IPS DF 6.9 (cell line): ENCODE data around the gene MIDN.

Source experiments
- DNase-seq: peaks from one replicate; pipeline ENCODE4 v3.0.0-alpha.2; 2013; ENCODE audit warnings: low read depth, low spot score
- H3K27ac ChIP-seq: one replicate; pipeline ENCODE4 v1.5.1; 2013; ENCODE audit warnings: low read length, control low read depth
- H3K27me3 ChIP-seq: 2 replicates; pipeline ENCODE4 v1.6.1; 2013; ENCODE audit warnings: mild to moderate bottlenecking, low read length; ENCODE audit not compliant: control insufficient read depth, insufficient read depth
- H3K36me3 ChIP-seq: 2 replicates; pipeline ENCODE4 v1.6.1; 2013; ENCODE audit warnings: low read length; ENCODE audit not compliant: control insufficient read depth, insufficient read depth
- H3K4me1 ChIP-seq: 2 replicates; pipeline ENCODE4 v1.6.1; 2013; ENCODE audit warnings: low read length; ENCODE audit not compliant: control insufficient read depth, insufficient read depth
- H3K4me3 ChIP-seq: 2 replicates; pipeline ENCODE4 v1.5.1; 2013; ENCODE audit warnings: mild to moderate bottlenecking, low read length
- H3K9me3 ChIP-seq: 2 replicates; pipeline ENCODE4 v1.6.1; 2013; ENCODE audit warnings: low read length, inconsistent platforms; ENCODE audit not compliant: control insufficient read depth, insufficient read depth
- WGBS: extraction: QIAGEN DNeasy Blood & Tissue Kit; methylation state at CpG from one replicate; pipeline ENCODE4 v1.1.7; 2013; ENCODE audit warnings: mixed read lengths, missing lambda C conversion rate; ENCODE audit not compliant: insufficient read length, insufficient coverage; 5-methylcytosine and 5-hydroxymethylcytosine counted together

MIDN gene

DNA sequence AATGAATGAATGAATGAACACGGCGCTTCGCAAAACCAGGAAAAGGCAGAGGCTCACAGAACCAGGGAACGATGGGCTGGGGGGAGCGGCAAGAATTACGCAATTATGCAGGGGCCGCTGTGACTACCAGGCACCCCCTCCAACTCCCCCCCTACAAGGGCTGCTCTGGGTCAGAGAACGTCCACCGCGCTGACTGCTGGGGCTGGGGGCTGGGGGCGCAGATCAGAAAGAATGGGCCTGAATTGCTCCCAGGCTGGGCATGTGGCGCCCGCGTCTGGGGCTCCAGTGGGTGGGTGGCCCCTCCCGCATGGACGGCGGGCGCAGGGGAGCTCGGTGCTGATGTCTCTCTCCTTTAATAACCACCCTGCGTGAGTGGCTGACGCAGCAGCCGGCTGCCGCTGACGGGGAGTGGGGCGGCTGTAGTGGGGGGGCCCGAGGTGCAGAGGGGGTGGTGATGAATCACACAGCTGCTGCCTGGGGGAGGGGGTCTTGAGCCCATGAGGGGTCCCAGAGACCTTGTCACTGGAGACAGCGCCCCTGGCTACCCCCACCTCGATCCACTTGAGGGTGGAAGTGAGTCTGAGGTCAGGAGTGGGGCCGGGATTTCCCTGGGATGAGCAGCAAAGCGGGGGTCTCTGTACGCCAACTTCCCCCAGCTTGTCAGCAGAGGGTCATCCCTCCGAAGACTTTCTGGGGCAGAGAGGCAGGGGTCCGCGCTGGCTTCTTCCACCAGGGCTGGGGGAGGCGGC lies 19.3 kb downstream of the MIDN start:
- no peak for DNase-seq
- no peak overlapping the region for H3K27ac ChIP-seq
- peak overlapping the region; percentile 51; the same call in 1 of the 2 replicates for H3K4me3 ChIP-seq
- peaks cover 17% of the 10 kb centered on the region for H3K36me3 ChIP-seq
- H3K4me1 ChIP-seq: peaks cover 17% of the 10 kb centered on the region
- no peaks in the 10 kb centered on the region for H3K9me3 ChIP-seq
- WGBS: no CpG with 5 or more reads among the region's 35 CpGs
- H3K27me3 ChIP-seq: no peaks in the 10 kb centered on the region

DNA sequence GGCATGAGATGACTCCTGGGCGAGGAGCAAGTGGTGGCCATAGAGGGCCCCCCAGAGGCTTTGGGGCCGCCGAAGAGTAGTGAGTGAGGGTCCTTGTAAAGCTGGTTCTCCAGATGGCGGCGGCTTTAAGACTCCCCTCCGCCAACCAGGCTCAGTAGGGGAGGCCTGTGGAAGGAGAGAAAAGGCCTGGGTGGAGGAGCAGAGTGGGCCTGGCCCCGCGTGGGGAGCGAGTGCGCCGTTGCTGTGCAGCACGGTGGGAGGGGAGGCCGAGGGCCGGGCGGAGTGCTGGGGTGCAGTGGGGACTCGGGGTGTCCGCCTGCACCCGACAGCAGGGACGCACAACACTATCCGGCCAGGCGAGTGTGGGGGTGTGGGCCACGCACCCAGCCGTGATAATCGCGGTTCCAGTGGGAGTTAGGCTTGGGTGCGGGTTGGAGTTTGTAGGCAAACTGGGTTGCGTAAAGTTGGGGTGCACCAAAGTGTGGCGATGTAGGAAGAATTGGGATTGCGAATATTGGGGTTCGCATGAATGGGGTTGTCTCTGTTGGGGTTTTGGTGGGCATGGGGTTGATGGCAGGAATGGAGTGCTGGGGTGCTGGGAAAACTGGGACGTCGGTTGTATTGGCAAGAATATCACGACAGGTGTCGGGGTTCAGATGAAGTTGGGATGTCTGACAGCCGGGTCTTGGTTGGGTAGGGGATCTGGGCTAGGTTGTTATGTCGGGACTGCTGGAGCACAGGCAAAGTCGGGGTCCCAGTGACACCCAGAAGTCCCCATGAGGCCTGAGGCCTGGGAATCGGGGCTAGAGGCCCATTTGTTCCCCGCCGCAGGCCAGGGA lies 20.1 kb downstream of the MIDN start:
- peaks cover 14% of the 10 kb centered on the region for H3K4me1 ChIP-seq
- H3K4me3 ChIP-seq: no peak overlapping the region
- 100% methylated on average over 5 of the region's 40 CpGs for WGBS
- H3K9me3 ChIP-seq: no peaks in the 10 kb centered on the region
- H3K36me3 ChIP-seq: peaks cover 25% of the 10 kb centered on the region
- no peaks in the 10 kb centered on the region for H3K27me3 ChIP-seq
- DNase-seq: no peak
- no peak overlapping the region for H3K27ac ChIP-seq

DNA sequence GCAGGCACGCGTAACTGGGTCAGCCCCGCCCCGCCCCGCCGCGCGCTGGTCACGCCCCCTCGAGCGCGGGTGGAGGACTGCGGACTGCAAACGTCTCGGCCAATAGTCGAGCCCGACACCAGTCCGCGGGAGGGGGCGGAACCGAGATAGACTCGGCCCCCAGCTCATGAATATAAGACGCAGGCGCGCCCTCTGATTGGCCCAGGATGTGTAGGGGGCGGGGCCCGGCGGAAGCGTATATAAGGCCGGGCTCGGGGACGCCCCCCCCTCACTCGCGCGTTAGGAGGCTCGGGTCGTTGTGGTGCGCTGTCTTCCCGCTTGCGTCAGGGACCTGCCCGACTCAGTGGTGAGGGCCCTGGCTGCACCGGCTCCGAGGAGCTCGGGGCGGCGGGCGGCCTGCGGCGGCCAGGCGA lies 20.7 kb downstream of the MIDN start, which contains the start of gene CIRBP:
TSS of gene CIRBP (plus strand) at position 268 of the 413 bp plus-strand sequence. CDS start 1,602 bp downstream, outside the sequence.
- WGBS: no CpG with 5 or more reads among the region's 50 CpGs
- Histone ChIP-seq H3K36me3 (peaks cover 32% of the 10 kb centered on the region), H3K4me1 (peaks cover 14% of the 10 kb centered on the region), H3K4me3 (peak within 1 kb of the TSS; percentile 79), H3K27me3 (no peaks in the 10 kb centered on the region), H3K9me3 (no peaks in the 10 kb centered on the region), H3K27ac (no peak within 1 kb of the TSS)
- DNase-seq: no peak

DNA sequence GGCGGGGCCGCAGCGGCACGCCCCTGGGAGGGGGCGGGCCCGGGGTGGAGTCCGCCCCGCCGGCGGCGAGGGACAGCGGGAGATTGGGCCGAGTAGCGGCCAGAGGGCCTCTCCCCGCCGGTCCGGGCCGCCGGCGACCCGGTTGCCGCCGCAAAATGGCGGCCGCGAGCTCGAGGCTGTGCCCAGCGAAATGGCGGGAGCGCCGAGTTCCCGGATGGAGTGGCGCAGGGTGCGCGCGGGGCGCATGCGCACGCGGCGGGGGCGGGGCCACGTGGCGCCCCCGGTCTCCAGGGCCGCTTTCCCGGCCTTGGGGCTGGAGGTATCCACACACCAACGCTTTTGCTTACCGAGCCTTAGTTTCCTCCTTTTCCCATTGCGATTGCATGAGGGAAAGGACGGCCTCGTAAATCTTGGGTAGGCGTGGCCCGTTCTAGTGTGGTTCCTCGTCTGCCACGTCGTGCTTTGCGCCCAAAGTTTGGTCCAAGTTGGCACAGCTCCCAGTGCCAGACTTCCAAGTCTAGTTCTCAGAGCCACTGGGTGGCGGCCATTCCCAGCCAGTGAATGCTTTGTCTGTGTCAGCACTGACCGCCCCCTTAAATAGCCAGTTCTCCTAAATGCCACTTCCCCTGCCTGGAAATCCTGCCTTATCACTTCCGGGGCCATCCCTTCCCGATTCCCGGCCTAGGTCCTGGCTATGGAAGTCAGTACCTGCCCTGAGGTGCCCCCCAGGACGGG lies 21.3 kb downstream of the MIDN start:
- peaks cover 14% of the 10 kb centered on the region for H3K4me1 ChIP-seq
- H3K27me3 ChIP-seq: no peaks in the 10 kb centered on the region
- peaks cover 37% of the 10 kb centered on the region for H3K36me3 ChIP-seq
- H3K27ac ChIP-seq: no peak overlapping the region
- WGBS: no CpG with 5 or more reads among the region's 64 CpGs
- peak overlapping the region; percentile 79 for H3K4me3 ChIP-seq
- H3K9me3 ChIP-seq: no peaks in the 10 kb centered on the region
- no peak for DNase-seq

DNA sequence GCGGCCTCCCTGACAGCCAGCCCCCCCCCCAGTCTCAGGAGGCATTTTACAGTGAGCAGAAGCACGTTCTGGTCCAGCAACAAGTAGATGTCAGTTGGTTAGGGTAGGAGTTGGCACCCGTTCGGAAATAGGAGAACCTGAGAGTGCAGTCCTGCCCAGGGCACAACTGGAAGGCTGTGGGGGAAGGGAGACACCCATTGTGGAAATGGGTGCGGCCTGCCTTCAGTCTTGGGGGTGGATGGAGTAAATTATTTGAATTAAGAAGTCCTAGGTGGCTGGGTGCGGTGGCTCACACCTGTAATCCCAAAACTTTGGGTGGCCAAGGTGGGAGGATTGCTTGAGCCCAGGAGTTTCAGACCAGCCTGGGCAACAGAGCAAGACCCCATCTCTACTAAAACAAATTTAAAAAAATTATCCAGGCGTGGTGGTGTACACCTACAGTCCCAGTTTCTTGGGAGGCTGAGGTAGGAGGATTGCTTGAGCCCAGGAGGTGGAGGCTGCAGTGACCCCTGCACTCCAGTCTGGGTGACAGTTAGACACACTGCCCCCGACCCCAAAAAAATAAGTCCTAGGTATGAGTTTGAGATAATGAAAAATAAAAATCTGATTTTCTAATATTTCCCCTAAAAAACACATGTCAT lies 21.9 kb downstream of the MIDN start:
- DNase-seq: no peak
- H3K27ac ChIP-seq: no peak overlapping the region
- peaks cover 10% of the 10 kb centered on the region; the same call in 1 of the 2 replicates for H3K4me1 ChIP-seq
- peaks cover 40% of the 10 kb centered on the region for H3K36me3 ChIP-seq
- peak overlapping the region; percentile 79; the same call in 1 of the 2 replicates for H3K4me3 ChIP-seq
- H3K9me3 ChIP-seq: no peaks in the 10 kb centered on the region
- WGBS: no CpG with 5 or more reads among the region's 8 CpGs
- no peaks in the 10 kb centered on the region for H3K27me3 ChIP-seq

DNA sequence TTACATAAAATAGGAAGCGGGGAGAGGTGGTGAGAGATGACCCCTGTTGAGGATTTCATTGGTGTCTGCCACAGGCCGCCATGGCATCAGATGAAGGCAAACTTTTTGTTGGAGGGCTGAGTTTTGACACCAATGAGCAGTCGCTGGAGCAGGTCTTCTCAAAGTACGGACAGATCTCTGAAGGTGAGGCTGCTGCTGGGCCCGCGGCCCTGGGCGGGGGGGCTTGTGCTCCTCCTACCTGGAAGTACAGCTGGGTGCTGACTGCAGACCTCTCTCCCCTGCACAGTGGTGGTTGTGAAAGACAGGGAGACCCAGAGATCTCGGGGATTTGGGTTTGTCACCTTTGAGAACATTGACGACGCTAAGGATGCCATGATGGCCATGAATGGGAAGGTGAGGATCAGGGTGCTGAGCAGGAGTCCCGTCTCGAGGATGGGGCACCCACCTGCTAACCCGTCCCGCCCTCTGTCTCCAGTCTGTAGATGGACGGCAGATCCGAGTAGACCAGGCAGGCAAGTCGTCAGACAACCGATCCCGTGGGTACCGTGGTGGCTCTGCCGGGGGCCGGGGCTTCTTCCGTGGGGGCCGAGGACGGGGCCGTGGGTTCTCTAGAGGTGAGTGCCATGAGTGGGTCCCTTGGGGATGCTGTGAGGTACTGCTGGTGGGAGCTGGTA lies 22.6 kb downstream of the MIDN start:
- WGBS: no CpG with 5 or more reads among the region's 26 CpGs
- Histone ChIP-seq H3K4me3 (no peak overlapping the region), H3K9me3 (no peaks in the 10 kb centered on the region), H3K27ac (no peak overlapping the region), H3K4me1 (peaks cover 7% of the 10 kb centered on the region; the same call in 1 of the 2 replicates), H3K36me3 (peaks cover 40% of the 10 kb centered on the region), H3K27me3 (no peaks in the 10 kb centered on the region)
- DNase-seq: no peak

DNA sequence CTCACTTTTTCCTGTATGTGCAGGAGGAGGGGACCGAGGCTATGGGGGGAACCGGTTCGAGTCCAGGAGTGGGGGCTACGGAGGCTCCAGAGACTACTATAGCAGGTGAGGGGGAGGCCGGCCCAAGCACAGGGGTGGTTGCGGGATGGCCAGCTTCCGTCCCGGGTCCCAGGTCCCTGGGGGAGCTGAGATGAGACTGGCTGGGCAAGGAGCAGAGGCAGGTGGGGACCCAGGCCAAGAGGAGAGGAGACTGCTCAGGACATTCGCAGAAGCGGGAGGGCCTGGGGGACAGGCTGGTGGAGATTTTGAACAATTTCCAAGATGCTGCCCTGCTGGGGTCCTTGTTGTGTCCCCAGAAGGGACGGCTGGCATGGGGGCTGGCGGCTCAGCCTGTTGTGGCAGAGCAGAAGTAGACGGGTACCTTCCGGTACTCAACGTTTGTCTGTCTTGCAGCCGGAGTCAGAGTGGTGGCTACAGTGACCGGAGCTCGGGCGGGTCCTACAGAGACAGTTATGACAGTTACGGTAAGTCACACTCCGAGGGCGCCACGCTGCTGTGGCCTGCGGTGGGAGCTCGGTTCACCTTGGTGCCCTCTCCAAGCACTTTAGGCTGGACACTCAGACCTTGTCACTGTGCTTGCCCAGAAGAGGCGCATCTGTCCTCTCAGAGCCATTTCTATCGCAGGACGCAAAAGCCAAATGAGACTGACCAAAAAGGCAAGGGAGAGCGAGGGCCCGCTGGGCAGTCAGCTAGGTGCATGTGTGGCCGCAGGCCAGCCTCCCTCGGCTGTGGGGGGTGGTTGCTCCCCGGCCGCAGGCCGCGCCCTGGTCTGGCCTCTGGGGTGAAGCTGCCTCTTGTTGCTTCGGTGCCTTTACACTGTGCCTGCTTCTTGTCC lies 23.4 kb downstream of the MIDN start:
- no peak overlapping the region for H3K27ac ChIP-seq
- WGBS: no CpG with 5 or more reads among the region's 37 CpGs
- peaks cover 40% of the 10 kb centered on the region for H3K36me3 ChIP-seq
- H3K9me3 ChIP-seq: no peaks in the 10 kb centered on the region
- H3K4me1 ChIP-seq: peaks cover 6% of the 10 kb centered on the region; the same call in 1 of the 2 replicates
- no peak for DNase-seq
- H3K27me3 ChIP-seq: no peaks in the 10 kb centered on the region
- no peak overlapping the region for H3K4me3 ChIP-seq

DNA sequence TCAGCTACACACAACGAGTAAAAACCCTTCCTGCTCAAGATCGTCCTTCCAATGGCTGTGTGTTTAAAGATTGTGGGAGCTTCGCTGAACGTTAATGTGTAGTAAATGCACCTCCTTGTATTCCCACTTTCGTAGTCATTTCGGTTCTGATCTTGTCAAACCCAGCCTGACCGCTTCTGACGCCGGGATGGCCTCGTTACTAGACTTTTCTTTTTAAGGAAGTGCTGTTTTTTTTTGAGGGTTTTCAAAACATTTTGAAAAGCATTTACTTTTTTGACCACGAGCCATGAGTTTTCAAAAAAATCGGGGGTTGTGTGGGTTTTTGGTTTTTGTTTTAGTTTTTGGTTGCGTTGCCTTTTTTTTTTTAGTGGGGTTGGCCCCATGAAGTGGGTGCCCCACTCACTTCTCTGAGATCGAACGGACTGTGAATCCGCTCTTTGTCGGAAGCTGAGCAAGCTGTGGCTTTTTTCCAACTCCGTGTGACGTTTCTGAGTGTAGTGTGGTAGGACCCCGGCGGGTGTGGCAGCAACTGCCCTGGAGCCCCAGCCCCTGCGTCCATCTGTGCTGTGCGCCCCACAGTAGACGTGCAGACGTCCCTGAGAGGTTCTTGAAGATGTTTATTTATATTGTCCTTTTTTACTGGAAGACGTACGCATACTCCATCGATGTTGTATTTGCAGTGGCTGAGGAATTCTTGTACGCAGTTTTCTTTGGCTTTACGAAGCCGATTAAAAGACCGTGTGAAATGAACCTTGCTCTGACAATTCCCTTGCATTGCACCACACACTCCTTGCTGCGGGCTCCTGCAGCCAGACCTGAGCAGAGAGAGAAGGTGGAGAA lies 24.3 kb downstream of the MIDN start:
- WGBS: 100% methylated on average over 3 of the region's 33 CpGs
- H3K36me3 ChIP-seq: peaks cover 40% of the 10 kb centered on the region
- no peak overlapping the region for H3K4me3 ChIP-seq
- no peak for DNase-seq
- peaks cover 4% of the 10 kb centered on the region; the same call in 1 of the 2 replicates for H3K4me1 ChIP-seq
- no peak overlapping the region for H3K27ac ChIP-seq
- no peaks in the 10 kb centered on the region for H3K27me3 ChIP-seq
- no peaks in the 10 kb centered on the region for H3K9me3 ChIP-seq
